GM19193 (cell line): Measurements from ENCODE around the gene SPOCK1.

Experiments
- POLR2A ChIP-seq: IDR thresholded peaks from 4 replicates; pipeline ENCODE4 v1.6.1; 2011; ENCODE audit not compliant: insufficient read depth, insufficient read length; ENCODE audit errors: extremely low read depth

SPOCK1 gene

GRCh38 chr5:137236849-137237507, 262.1 kb downstream of the SPOCK1 start:
- TF ChIP-seq POLR2A, result no peak

GRCh38 chr5:137236252-137236651, 262.9 kb downstream of the SPOCK1 start:
- TF ChIP-seq POLR2A, result no peak

- no peak for TF ChIP-seq POLR2A
These were observed 263.9 kb downstream of the SPOCK1 start for GRCh38 chr5:137234973-137235943.

- no peak for TF ChIP-seq POLR2A
These were observed 265.4 kb downstream of the SPOCK1 start for GRCh38 chr5:137233726-137234125.

GRCh38 chr5:137231540-137231939, 267.6 kb downstream of the SPOCK1 start:
- TF ChIP-seq POLR2A, result no peak

GRCh38 chr5:137228816-137229215, 270.3 kb downstream of the SPOCK1 start:
- no peak for TF ChIP-seq POLR2A

- TF ChIP-seq POLR2A, result no peak
These were observed 273.0 kb downstream of the SPOCK1 start for GRCh38 chr5:137226081-137226480.

GRCh38 chr5:137223324-137224295, 275.5 kb downstream of the SPOCK1 start:
- no peak for TF ChIP-seq POLR2A

GRCh38 chr5:137221943-137222342, 277.2 kb downstream of the SPOCK1 start:
- TF ChIP-seq POLR2A, result no peak

- no peak for TF ChIP-seq POLR2A
These were observed 278.6 kb downstream of the SPOCK1 start for GRCh38 chr5:137220523-137220927.

- no peak for TF ChIP-seq POLR2A
These were observed 280.2 kb downstream of the SPOCK1 start for GRCh38 chr5:137218896-137219295.

- TF ChIP-seq POLR2A, result no peak
These were observed 280.7 kb downstream of the SPOCK1 start for GRCh38 chr5:137218471-137218870.

GRCh38 chr5:137217599-137218200, 281.4 kb downstream of the SPOCK1 start:
- no peak for TF ChIP-seq POLR2A

- no peak for TF ChIP-seq POLR2A
These were observed 282.0 kb downstream of the SPOCK1 start for GRCh38 chr5:137216976-137217598.
